ENCODE measurements around the gene ZNF417. TPM values are rescaled to one million over a fixed set of nuclear protein-coding genes. Genes with fewer than 3 reads are reported as not detected.
"Not testable (repeated sequence)": the region's sequence is repeated elsewhere in the genome, so short reads cannot be mapped to it uniquely, and the experiment has no call there.

Gene ZNF417
- total and polyA plus RNA-seq, 2 of the 8 experiments (the other 6 are each of a cell fraction or from before 2014, with no cell fraction given) = 5.4 to 19.2 TPM

- not testable (repeated sequence) for H2BK120ac ChIP-seq (replicated peaks; ENCODE audit: low read depth, low read length); DNase-seq (ENCODE audit: low read depth in 1 of 2, low spot score in 2 of 2); FAIRE-seq; H2AK5ac ChIP-seq (ENCODE audit: low read depth, low read length); H3K56ac ChIP-seq (replicated peaks; ENCODE audit: insufficient read length, low read depth, low read length); H4K91ac ChIP-seq (replicated peaks; ENCODE audit: insufficient read length, low read length); H3K27ac ChIP-seq (ENCODE audit: low read depth, low read length); H3K9ac ChIP-seq (replicated peaks in 1 of 4; ENCODE audit: extremely low read depth in 1 of 4, low read depth in 3 of 4, low read length in 3 of 4); H3K18ac ChIP-seq (ENCODE audit: extremely low read depth, low read length); H2BK20ac ChIP-seq (ENCODE audit: low read length); H3K23ac ChIP-seq (ENCODE audit: insufficient read length); H2AFZ ChIP-seq (ENCODE audit: low read length); H3K4me1 ChIP-seq (replicated peaks in 1 of 4; ENCODE audit: control insufficient read depth in 3 of 4, insufficient read depth in 4 of 4, low read length in 3 of 4); H2BK5ac ChIP-seq (ENCODE audit: low read depth, low read length); H4K8ac ChIP-seq (ENCODE audit: extremely low read depth, insufficient read depth, low read length); H3K9me3 ChIP-seq (ENCODE audit: insufficient read depth in 2 of 2, low read depth in 1 of 2, low read length in 1 of 2); H2BK15ac ChIP-seq (ENCODE audit: low read length); H2BK12ac ChIP-seq (ENCODE audit: low read depth, low read length); H3K4me3 ChIP-seq (ENCODE audit: extremely low read depth in 1 of 4, insufficient read depth in 2 of 4, low read depth in 3 of 4, low read length in 4 of 4); H3K79me1 ChIP-seq (ENCODE audit: low read depth, low read length); H3K23me2 ChIP-seq (ENCODE audit: low read depth, low read length); H4K20me1 ChIP-seq (replicated peaks in 1 of 2; ENCODE audit: control insufficient read depth in 1 of 2, insufficient read depth in 2 of 2, low read length in 2 of 2); H3K4ac ChIP-seq (replicated peaks; ENCODE audit: insufficient read length, low read depth, low read length); H4K5ac ChIP-seq (ENCODE audit: insufficient read length, low read depth, low read length); H3K4me2 ChIP-seq (ENCODE audit: insufficient read depth in 1 of 2, low read depth in 2 of 2, low read length in 2 of 2); H3K27me3 ChIP-seq (replicated peaks in 1 of 4; ENCODE audit: control insufficient read depth in 3 of 4, extremely low read depth in 1 of 4, insufficient read depth in 3 of 4, low read length in 3 of 4); H3K14ac ChIP-seq (ENCODE audit: insufficient read length)
- Histone ChIP-seq H3K79me2 (ENCODE audit: control insufficient read depth in 1 of 2, insufficient read depth in 2 of 2, low read length in 2 of 2) (peaks cover 17 to 31% of the 10 kb centered on the region in 2 experiments), H3K36me3 (ENCODE audit: control insufficient read depth in 2 of 4, insufficient read depth in 4 of 4, low read length in 3 of 4) (peaks cover 0 to 10% (median 2%) of the 10 kb centered on the region in 4 experiments; a peak in 4 of 8 replicates)
- ChIA-PET CTCF (ENCODE audit: partially characterized antibody) (interaction anchor here (1.0 kb wide), 1 partner anchor 10 kb away, joined by 3 read pairs; no protein-coding TSS in a partner anchor), POLR2A (ENCODE audit: partially characterized antibody) (interaction anchor here (1.2 to 11.1 kb wide), 2 partner anchors 13 to 42 kb away, joined by 3 to 103 read pairs; partner anchors contain the start of gene ZNF587)
- WGBS, 2 experiments (ENCODE audit: extremely low coverage in 1 of 2, insufficient coverage in 1 of 2, insufficient read length in 1 of 2, insufficient replicate concordance in 2 of 2, low coverage in 1 of 2, low lambda C conversion rate in 2 of 2, missing lambda C conversion rate in 1 of 2) = 98% methylated on average over 3 of the region's 3 CpGs; no CpG with 5 or more reads in 1 of the 2 experiments
These were observed 25.7 kb downstream of the ZNF417 start for GRCh38 chr19:57890706-57891105.
